ENCODE data around the gene ARHGEF11. TPM values are rescaled to one million over a fixed set of nuclear protein-coding genes. Genes with fewer than 3 reads are reported as not detected.

Gene ARHGEF11
- total RNA-seq, 8 experiments from 2014 or later = 19.5 to 41.2 (median 29.8) TPM

- Histone ChIP-seq H3K4me1 (replicated peaks in 1 of 2) (peaks cover 2 to 17% of the 10 kb centered on the region in 2 donors), H3K27ac (no peak overlapping the region), H3K4me3 (no peak overlapping the region)
- WGBS, 10 experiments = 0 to 29% (median 11%) methylated on average over 1 to 9 of the region's 11 CpGs; no CpG with 5 or more reads in 3 of the 10 experiments
- ATAC-seq (replicated peaks in 6 of 8) = no peak
- in situ Hi-C loops (cut with MboI; ENCODE audit: low pct_unique_long_range_greater_than_20kb in 2 of 9, low sequenced_read_pairs in 9 of 9, unreplicated experiment in 9 of 9) = no loop called here
Observed at GRCh38 chr1:156922986-156923669, 122.4 kb downstream of the ARHGEF11 start.

GRCh38 chr1:156921053-156921529, 124.5 kb downstream of the ARHGEF11 start:
- H3K4me3 ChIP-seq = no peak overlapping the region
- WGBS, 10 experiments = 0 to 100% (median 45%) methylated on average over 1 to 7 of the region's 7 CpGs; no CpG with 5 or more reads in 1 of the 10 experiments
- H3K4me1 ChIP-seq (replicated peaks in 1 of 2) = peaks cover 2 to 11% of the 10 kb centered on the region in 2 donors
- ATAC-seq (replicated peaks in 6 of 8) = no peak
- no peak overlapping the region for H3K27ac ChIP-seq
- in situ Hi-C loops (cut with MboI; ENCODE audit: low pct_unique_long_range_greater_than_20kb in 2 of 9, low sequenced_read_pairs in 9 of 9, unreplicated experiment in 9 of 9) = no loop called here

DNA sequence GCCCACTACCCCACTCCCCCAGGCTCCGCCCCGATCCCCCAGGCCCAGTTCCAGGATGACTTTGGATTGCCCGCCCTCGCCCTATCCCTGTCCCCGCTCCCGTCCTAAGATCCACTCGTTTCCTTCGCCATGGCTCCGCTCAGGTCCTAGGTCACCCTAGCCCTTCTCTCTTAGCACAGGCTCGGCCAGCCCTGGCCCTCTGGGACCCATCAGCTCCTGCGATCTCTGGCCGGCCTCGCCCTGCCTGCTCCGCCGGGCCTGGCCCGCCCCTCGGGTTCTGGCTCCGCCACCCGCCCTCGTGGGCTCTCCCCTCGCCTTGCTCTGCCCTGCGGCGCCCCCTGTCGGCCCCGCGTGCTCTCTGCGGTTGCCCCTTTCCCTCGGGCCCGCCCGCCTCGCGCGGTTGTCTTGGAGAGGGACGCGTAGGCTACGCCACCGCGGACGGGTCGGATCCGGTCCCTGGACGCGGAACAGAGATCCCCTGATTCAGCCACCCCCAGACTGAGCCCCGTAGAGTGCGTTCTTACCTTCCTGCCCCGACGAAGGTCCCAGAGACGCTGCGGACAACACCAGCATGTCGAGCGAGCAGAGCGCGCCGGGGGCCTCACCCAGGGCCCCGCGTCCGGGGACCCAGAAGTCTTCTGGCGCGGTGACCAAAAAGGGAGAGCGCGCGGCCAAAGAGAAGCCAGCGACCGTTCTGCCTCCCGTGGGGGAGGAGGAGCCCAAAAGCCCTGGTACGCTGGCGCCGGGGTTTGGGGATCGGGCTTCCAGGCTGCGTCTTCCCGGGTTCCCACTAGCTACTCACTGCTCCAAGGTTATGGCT, 125.1 kb downstream of the ARHGEF11 start, which contains the start of gene LRRC71:
Gene LRRC71 (plus strand): TSS at position 400 of the 820 bp plus-strand sequence. CDS start 172 bp downstream, at position 572.
- no peak within 1 kb of the TSS for H3K27ac ChIP-seq
- peaks cover 2 to 11% of the 10 kb centered on the region in 2 donors for H3K4me1 ChIP-seq (replicated peaks in 1 of 2)
- in situ Hi-C loops (cut with MboI; ENCODE audit: low pct_unique_long_range_greater_than_20kb in 2 of 9, low sequenced_read_pairs in 9 of 9, unreplicated experiment in 9 of 9) = no loop called here
- ATAC-seq (replicated peaks in 6 of 8) = peak; percentile 91 to 99 (median 94)
- 0 to 40% (median 2%) methylated on average over 1 to 32 of the region's 71 CpGs; no CpG with 5 or more reads in 4 of the 10 experiments for WGBS, 10 experiments
- peak within 1 kb of the TSS in 1 of 5 donors; percentile 13 for H3K4me3 ChIP-seq

DNA sequence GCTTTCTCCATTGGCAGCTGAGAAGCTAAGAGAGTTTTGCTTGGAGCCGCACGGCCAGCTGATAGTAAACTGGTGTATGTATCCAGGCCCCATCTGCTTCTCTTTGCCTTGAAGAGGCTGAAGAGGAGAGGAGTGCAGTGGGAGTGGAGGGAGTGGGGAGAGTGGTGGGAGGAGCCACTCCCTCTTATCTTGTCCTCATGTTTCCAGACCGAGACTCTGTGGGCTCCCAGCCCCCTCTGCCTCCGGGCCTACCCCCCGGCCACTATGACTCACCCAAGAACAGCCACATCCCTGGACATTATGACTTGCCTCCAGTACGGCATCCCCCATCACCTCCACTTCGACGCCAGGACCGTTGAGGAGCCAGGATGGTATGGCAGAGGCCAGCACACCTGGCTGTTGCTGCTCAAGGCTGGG, 131.1 kb downstream of the ARHGEF11 start:
- ATAC-seq (replicated peaks in 6 of 8) = peak in 1 of 8 experiments; percentile 19
- H3K4me3 ChIP-seq = no peak overlapping the region
- in situ Hi-C loops (cut with MboI; ENCODE audit: low pct_unique_long_range_greater_than_20kb in 2 of 9, low sequenced_read_pairs in 9 of 9, unreplicated experiment in 9 of 9) = no loop called here
- no peak overlapping the region for H3K27ac ChIP-seq
- WGBS, 10 experiments = 71 to 100% (median 80%) methylated on average over 2 to 8 of the region's 9 CpGs; no CpG with 5 or more reads in 5 of the 10 experiments
- H3K4me1 ChIP-seq (replicated peaks in 1 of 2) = peaks cover 5 to 14% of the 10 kb centered on the region in 2 donors

DNA sequence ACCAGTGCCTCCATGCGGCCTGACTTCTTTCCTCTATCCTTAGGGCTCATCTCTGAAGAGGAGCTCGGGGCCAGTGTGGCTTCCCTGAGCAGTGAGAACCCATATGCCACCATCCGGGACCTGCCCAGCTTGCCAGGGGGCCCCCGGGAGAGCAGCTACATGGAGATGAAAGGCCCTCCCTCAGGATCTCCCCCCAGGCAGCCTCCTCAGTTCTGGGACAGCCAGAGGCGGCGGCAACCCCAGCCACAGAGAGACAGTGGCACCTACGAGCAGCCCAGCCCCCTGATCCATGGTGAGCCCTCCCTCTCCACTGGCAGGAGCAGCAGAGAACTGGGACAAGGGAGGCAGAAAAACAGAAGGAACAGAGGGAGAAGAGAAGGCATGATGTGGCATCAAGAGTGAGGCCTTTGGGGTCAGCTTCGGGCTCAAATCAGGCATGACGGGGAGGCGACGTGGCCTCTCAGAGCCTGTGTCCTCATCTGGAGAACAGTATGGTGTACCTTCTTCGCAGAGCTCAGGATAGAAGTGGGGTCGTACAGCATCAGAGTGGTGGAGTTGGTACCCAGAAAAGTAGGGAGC, 131.6 kb downstream of the ARHGEF11 start:
- in situ Hi-C loops (cut with MboI; ENCODE audit: low pct_unique_long_range_greater_than_20kb in 2 of 9, low sequenced_read_pairs in 9 of 9, unreplicated experiment in 9 of 9) = no loop called here
- ATAC-seq (replicated peaks in 6 of 8) = no peak
- 67 to 100% (median 77%) methylated on average over 1 to 10 of the region's 13 CpGs; no CpG with 5 or more reads in 3 of the 10 experiments for WGBS, 10 experiments
- no peak overlapping the region for H3K27ac ChIP-seq
- H3K4me3 ChIP-seq = no peak overlapping the region
- H3K4me1 ChIP-seq (replicated peaks in 1 of 2) = peaks cover 5 to 14% of the 10 kb centered on the region in 2 donors

DNA sequence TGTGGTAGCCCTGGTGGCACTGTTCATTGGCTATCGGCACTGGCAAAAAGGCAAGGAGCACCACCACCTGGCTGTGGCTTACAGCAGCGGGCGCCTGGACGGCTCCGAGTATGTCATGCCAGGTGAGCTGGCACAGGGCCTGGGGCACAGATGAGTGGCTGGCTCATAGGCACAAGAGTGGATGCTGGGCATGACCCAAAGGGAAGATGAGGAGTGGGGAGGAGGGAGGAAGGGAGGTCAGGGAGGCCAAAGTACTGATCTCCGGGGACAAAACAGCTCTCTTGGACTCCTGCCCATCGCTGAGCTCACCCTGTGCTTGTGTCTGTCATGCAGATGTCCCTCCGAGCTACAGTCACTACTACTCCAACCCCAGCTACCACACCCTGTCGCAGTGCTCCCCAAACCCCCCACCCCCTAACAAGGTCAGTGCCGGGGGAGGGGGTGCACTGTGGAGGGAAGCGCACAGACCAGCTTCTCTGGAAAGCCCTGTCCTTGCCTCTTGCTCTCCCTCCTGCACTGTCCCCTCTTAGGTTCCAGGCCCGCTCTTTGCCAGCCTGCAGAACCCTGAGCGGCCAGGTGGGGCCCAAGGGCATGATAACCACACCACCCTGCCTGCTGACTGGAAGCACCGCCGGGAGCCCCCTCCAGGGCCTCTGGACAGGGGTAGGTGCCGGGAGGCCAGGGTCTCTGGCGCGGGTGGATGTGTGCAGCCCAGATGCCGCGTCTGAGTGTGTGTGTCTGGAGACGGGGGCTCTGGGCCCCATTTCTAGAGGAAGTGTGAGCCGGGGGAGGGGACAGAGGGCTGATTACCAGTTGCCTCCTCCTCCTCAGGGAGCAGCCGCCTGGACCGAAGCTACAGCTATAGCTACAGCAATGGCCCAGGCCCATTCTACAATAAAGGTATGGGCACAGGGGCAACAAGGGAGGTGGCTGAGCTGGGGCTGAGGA, 132.4 kb downstream of the ARHGEF11 start:
- in situ Hi-C loops (cut with MboI; ENCODE audit: low pct_unique_long_range_greater_than_20kb in 2 of 9, low sequenced_read_pairs in 9 of 9, unreplicated experiment in 9 of 9) = no loop called here
- H3K27ac ChIP-seq = no peak overlapping the region
- WGBS, 10 experiments = 48 to 80% (median 52%) methylated on average over 1 to 12 of the region's 24 CpGs; no CpG with 5 or more reads in 6 of the 10 experiments
- H3K4me1 ChIP-seq (replicated peaks in 1 of 2) = peaks cover 5 to 14% of the 10 kb centered on the region in 2 donors
- peak in 7 of 8 experiments; percentile 65 to 80 (median 68) for ATAC-seq (replicated peaks in 6 of 8)
- H3K4me3 ChIP-seq = no peak overlapping the region

DNA sequence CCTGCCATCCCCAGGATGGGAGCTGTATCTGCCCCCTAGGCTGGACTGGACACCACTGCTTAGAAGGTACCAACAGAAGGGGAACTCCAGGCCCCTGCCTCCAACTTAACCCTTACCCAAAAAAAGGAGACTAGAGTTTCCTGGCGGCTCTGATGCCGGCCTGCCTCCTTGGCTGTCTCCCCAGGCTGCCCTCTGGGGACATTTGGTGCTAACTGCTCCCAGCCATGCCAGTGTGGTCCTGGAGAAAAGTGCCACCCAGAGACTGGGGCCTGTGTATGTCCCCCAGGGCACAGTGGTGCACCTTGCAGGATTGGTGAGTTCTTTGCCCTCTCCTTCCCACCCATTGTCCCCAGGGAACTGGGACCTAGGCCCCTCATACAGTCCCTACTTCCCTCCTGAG, 133.2 kb downstream of the ARHGEF11 start:
- Histone ChIP-seq H3K27ac (no peak overlapping the region), H3K4me3 (no peak overlapping the region), H3K4me1 (replicated peaks in 1 of 2) (peaks cover 5 to 14% of the 10 kb centered on the region in 2 donors)
- in situ Hi-C loops (cut with MboI; ENCODE audit: low pct_unique_long_range_greater_than_20kb in 2 of 9, low sequenced_read_pairs in 9 of 9, unreplicated experiment in 9 of 9) = no loop called here
- 75 to 100% (median 81%) methylated on average over 1 to 2 of the region's 2 CpGs; no CpG with 5 or more reads in 7 of the 10 experiments for WGBS, 10 experiments
- no peak for ATAC-seq (replicated peaks in 6 of 8)

- WGBS, 10 experiments = 18 to 74% (median 54%) methylated on average over 1 to 6 of the region's 6 CpGs
- Histone ChIP-seq H3K4me1 (replicated peaks in 1 of 2) (peaks cover 5 to 14% of the 10 kb centered on the region in 2 donors), H3K27ac (no peak overlapping the region), H3K4me3 (no peak overlapping the region)
- no peak for ATAC-seq (replicated peaks in 6 of 8)
- in situ Hi-C loops (cut with MboI; ENCODE audit: low pct_unique_long_range_greater_than_20kb in 2 of 9, low sequenced_read_pairs in 9 of 9, unreplicated experiment in 9 of 9) = no loop called here
Observed at GRCh38 chr1:156911577-156912298, 133.8 kb downstream of the ARHGEF11 start.

DNA sequence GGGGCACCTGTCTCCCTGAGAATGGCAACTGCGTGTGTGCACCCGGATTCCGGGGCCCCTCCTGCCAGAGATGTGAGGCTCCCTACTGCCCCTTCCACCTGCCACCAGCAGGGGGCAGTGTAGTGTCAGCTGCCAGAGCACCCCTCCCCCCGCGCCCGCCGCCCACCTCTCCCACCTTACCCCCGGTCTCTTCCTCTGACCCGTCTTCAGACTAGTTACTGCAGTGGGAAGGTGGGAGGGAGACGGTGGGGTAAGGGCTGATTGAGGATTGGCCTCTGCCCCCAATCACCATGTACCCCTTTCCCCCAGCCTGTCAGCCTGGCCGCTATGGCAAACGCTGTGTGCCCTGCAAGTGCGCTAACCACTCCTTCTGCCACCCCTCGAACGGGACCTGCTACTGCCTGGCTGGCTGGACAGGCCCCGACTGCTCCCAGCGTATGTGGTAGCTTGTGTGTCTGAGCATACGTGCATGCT, 135.2 kb downstream of the ARHGEF11 start:
- H3K27ac ChIP-seq = no peak overlapping the region
- H3K4me3 ChIP-seq = no peak overlapping the region
- ATAC-seq (replicated peaks in 6 of 8) = peak in 6 of 8 experiments; percentile 12 to 75 (median 30)
- 0 to 100% (median 51%) methylated on average over 1 to 4 of the region's 18 CpGs; no CpG with 5 or more reads in 4 of the 10 experiments for WGBS, 10 experiments
- H3K4me1 ChIP-seq (replicated peaks in 1 of 2) = peaks cover 5 to 14% of the 10 kb centered on the region in 2 donors
- in situ Hi-C loops (cut with MboI; ENCODE audit: low pct_unique_long_range_greater_than_20kb in 2 of 9, low sequenced_read_pairs in 9 of 9, unreplicated experiment in 9 of 9) = no loop called here

- H3K4me1 ChIP-seq (replicated peaks in 1 of 2) = peaks cover 5 to 14% of the 10 kb centered on the region in 2 donors
- WGBS, 10 experiments = 40 to 100% (median 58%) methylated on average over 1 to 4 of the region's 5 CpGs; no CpG with 5 or more reads in 6 of the 10 experiments
- no peak for ATAC-seq (replicated peaks in 6 of 8)
- H3K4me3 ChIP-seq = no peak overlapping the region
- in situ Hi-C loops (cut with MboI; ENCODE audit: low pct_unique_long_range_greater_than_20kb in 2 of 9, low sequenced_read_pairs in 9 of 9, unreplicated experiment in 9 of 9) = no loop called here
- H3K27ac ChIP-seq = no peak overlapping the region
Observed at GRCh38 chr1:156909671-156910070, 135.9 kb downstream of the ARHGEF11 start.

DNA sequence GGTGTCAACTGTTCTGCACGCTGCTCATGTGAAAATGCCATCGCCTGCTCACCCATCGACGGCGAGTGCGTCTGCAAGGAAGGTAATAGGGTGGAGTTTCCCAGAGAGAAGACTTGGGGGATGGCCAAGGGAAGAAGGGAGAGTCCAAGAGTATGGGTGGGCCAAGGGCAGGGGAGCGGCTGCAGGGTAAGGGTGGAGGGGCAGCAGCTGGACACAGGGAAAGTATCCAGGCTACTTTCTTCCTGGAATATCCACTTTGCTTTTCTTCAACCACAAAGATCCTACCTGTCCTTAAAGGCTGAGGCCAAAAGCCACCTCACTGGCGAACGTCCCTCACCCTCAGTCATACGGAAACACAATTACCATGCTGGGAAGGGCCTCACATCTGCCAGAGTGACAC, 136.6 kb downstream of the ARHGEF11 start:
- Histone ChIP-seq H3K27ac (no peak overlapping the region), H3K4me3 (no peak overlapping the region), H3K4me1 (replicated peaks in 1 of 2) (peaks cover 5 to 9% of the 10 kb centered on the region in 2 donors)
- in situ Hi-C loops (cut with MboI; ENCODE audit: low pct_unique_long_range_greater_than_20kb in 2 of 9, low sequenced_read_pairs in 9 of 9, unreplicated experiment in 9 of 9) = no loop called here
- 76 to 100% (median 90%) methylated on average over 2 to 6 of the region's 10 CpGs; no CpG with 5 or more reads in 5 of the 10 experiments for WGBS, 10 experiments
- peak in 1 of 8 experiments; percentile 33 for ATAC-seq (replicated peaks in 6 of 8)

Measured in motor neuron (in vitro differentiated cells).